SK-N-SH treated with all-trans-retinoic acid at 6 μM for 48 hours (cell line): ENCODE data around the gene EFNA1.

Source experiments
- ARNTL ChIP-seq: fragments of 450-650 bp; formaldehyde crosslinking; IDR thresholded peaks from 2 replicates; pipeline ENCODE4 v1.5.0; 2020; ENCODE audit warnings: low read depth, mild to moderate bottlenecking, moderate library complexity, borderline replicate concordance
- BACH2 ChIP-seq: fragments of 250-450 bp; sonication (Bioruptor Pico); IDR thresholded peaks from 2 replicates; pipeline ENCODE4 v1.9.0; 2021; ENCODE audit warnings: mild to moderate bottlenecking, borderline replicate concordance
- ESRRG ChIP-seq: fragments of 250-450 bp; sonication (Bioruptor Pico); IDR thresholded peaks from 2 replicates; pipeline ENCODE4 v1.6.1; 2021; ENCODE audit warnings: mild to moderate bottlenecking
- GLIS3 ChIP-seq: fragments of 250-450 bp; sonication (Bioruptor Pico); IDR thresholded peaks from 2 replicates; pipeline ENCODE4 v1.5.0; 2020; ENCODE audit warnings: mild to moderate bottlenecking, moderate library complexity
- POU6F1 ChIP-seq: fragments of 250-450 bp; sonication (Bioruptor Pico); IDR thresholded peaks from 2 replicates; pipeline ENCODE4 v1.8.0; 2021; ENCODE audit warnings: low read depth, mild to moderate bottlenecking, moderate library complexity, borderline replicate concordance
- RARB ChIP-seq: fragments of 250-450 bp; sonication (Bioruptor Pico); IDR thresholded peaks from 2 replicates; pipeline ENCODE4 v1.8.0; 2021; ENCODE audit warnings: mild to moderate bottlenecking, moderate library complexity
- SNAI2 ChIP-seq: fragments of 250-450 bp; sonication (Bioruptor Pico); IDR thresholded peaks from 2 replicates; pipeline ENCODE4 v1.5.0; 2020; ENCODE audit warnings: mild to moderate bottlenecking, moderate library complexity
- TCF4 ChIP-seq: fragments of 250-450 bp; sonication (Bioruptor Pico); IDR thresholded peaks from 2 replicates; pipeline ENCODE4 v1.8.0; 2021; ENCODE audit warnings: mild to moderate bottlenecking, moderate library complexity, borderline replicate concordance
- ZNF70 ChIP-seq: fragments of 450-650 bp; formaldehyde crosslinking; IDR thresholded peaks from 2 replicates; pipeline ENCODE4 v1.5.0; 2020; ENCODE audit warnings: mild to moderate bottlenecking, moderate library complexity

DNA sequence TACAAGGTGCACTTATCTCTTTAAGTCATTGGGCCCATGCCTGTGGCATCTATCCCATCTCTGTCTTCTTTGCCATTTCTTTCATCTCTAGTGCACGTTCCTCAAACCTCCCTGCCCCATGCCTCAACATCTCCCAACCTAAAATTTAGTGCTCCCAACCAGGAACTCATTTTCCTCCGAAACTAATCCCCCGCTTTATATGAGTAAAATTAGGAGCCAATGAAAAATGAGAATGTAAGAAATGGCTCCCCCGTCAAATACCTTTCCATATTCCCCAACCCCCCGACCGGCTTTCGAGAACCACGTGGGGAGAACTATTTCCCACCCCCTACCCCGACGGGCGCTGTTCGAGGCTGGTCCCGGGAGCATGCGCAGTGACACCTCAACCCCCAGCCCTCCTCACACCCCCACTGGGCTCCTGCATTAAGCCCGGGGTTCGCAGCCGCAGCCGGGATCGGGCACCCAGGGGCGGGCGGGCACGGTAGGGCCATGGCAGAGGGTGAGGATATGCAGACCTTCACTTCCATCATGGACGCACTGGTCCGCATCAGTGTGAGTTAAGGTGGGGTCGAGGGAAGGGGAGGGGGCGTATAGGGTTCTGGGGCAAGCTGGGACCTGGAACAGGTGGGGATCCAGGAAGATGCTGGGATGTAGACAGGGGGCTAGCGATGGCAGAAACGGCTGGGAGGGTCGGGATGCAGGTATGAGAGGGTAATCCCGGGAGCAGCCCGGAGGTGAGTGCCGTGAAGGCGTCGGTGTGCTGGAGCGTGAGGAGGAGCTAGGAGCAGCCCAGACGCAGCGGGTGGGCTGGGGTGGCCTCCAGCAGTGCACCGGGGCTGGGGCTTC is 46.0 kb downstream of the EFNA1 start, which contains the start of gene TRIM46:
- TF ChIP-seq SNAI2 (CRISPR knock-in tag): no peak
- no peak for TF ChIP-seq BACH2 (CRISPR knock-in tag)
- TF ChIP-seq ZNF70 (CRISPR knock-in tag): no peak
- TF ChIP-seq TCF4 (CRISPR knock-in tag): no peak
- TF ChIP-seq ESRRG (CRISPR knock-in tag): no peak
- no peak for TF ChIP-seq GLIS3 (CRISPR knock-in tag)
- TF ChIP-seq ARNTL: no peak
- TF ChIP-seq RARB (CRISPR knock-in tag): no peak
- no peak for TF ChIP-seq POU6F1 (CRISPR knock-in tag)
